Measurements from ENCODE around the gene ST8SIA4. TPM values are rescaled to one million over a fixed set of nuclear protein-coding genes. Genes with fewer than 3 reads are reported as not detected.

Gene ST8SIA4
- total RNA-seq, 1 experiment from 2014 or later, result not detected

- Histone ChIP-seq H3K27ac (ENCODE audit: low read depth, low read length) (no peak overlapping the region), H2AFZ (ENCODE audit: low read depth, low read length, poor library complexity, severe bottlenecking) (no peak overlapping the region), H3K9ac (ENCODE audit: low read length) (no peak overlapping the region), H3K27me3 (ENCODE audit: insufficient read depth, low read length) (no peaks in the 10 kb centered on the region), H3K4me2 (ENCODE audit: low read length) (no peak overlapping the region), H3K4me3 (replicated peaks in 1 of 2; ENCODE audit: low read depth in 1 of 2, low read length in 2 of 2) (no peak overlapping the region), H4K20me1 (ENCODE audit: insufficient read depth) (no peaks in the 10 kb centered on the region), H3K4me1 (ENCODE audit: control insufficient read depth in 1 of 2, insufficient read depth in 2 of 2, low read length in 2 of 2) (no peaks in the 10 kb centered on the region), H3K9me3 (ENCODE audit: control insufficient read depth in 1 of 2, insufficient read depth in 1 of 2, low read depth in 1 of 2, low read length in 2 of 2) (no peaks in the 10 kb centered on the region), H3K36me3 (ENCODE audit: control insufficient read depth in 1 of 2, insufficient read depth in 2 of 2, low read length in 2 of 2) (no peaks in the 10 kb centered on the region), H3K9me2 (ENCODE audit: insufficient read depth) (no peaks in the 10 kb centered on the region), H3K79me2 (ENCODE audit: insufficient read depth, low read length) (no peaks in the 10 kb centered on the region)
- POLR2A ChIA-PET, result no interaction called here
- no peak for DNase-seq (ENCODE audit: low read depth, low spot score)
- TF ChIP-seq, protein P1, sequence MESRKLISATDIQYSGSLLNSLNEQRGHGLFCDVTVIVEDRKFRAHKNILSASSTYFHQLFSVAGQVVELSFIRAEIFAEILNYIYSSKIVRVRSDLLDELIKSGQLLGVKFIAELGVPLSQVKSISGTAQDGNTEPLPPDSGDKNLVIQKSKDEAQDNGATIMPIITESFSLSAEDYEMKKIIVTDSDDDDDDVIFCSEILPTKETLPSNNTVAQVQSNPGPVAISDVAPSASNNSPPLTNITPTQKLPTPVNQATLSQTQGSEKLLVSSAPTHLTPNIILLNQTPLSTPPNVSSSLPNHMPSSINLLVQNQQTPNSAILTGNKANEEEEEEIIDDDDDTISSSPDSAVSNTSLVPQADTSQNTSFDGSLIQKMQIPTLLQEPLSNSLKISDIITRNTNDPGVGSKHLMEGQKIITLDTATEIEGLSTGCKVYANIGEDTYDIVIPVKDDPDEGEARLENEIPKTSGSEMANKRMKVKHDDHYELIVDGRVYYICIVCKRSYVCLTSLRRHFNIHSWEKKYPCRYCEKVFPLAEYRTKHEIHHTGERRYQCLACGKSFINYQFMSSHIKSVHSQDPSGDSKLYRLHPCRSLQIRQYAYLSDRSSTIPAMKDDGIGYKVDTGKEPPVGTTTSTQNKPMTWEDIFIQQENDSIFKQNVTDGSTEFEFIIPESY (IDR thresholded peaks at IDR 0.05; ENCODE audit: extremely low read depth, insufficient replicate concordance, low read length), result no peak
- CTCF ChIA-PET, result no interaction called here
- intact Hi-C loops (cut with micrococcal nuclease), result no loop called here
- ATAC-seq, result no peak
- RAD21 ChIA-PET (ENCODE audit: low non-redundant PET in 1 of 2, low total read pairs in 2 of 2, uncharacterized antibody in 2 of 2, unreplicated experiment in 2 of 2), result no interaction called here
- no TSS peak for BruUV-seq (replicated peaks)
Measured at GRCh38 chr5:100901821-100902341, 1.2 kb downstream of the ST8SIA4 start.

DNA sequence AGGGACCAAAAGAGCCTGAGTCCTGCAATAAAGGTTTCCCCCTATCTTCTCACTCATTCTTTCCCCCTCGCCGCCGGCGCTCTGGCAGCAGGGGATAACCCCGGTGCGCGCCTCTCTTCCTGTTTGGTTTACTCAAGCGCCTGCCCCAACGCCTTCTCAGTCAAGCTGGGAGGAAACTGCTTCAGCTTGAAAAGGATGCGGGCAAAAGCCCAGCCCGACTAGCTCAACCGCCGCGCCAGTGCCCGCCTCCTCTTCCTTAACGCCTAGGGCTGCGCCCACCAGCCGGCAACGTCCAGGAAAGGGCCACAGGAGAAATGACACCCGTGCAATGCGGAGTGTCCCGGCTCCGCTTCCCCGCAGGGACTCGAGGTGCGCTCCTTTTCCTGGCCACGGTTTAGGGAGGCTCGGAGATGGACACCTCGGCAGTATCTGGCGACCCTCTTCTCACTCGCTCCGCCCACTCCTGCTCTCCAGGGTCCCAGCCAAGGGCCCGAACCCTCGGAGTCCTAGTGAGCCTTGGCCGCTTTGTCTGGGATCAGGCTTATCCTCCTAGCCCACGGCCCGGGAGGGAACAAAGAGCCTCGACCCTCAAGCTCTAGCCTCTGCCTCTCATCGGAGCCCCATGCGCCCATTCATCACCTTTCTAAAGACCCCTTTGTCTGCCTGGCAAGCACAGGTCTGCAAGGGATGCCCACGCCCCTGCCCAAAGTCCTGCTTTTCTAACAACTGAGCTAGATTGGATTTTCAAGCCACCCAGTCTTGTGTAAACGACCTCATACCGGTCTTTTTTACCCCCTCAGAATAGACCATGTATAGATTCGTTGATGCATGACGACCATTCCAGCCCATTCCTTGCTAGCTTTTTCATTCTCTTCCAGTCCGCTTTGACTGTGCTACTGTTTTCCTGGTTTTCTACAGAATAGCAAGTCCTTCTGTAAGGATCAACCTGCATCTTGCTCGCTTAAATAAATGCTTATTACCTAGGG, 2.0 kb downstream of the ST8SIA4 start:
- no peak for DNase-seq (ENCODE audit: low read depth, low spot score)
- no peak overlapping the region for H2AFZ ChIP-seq (ENCODE audit: low read depth, low read length, poor library complexity, severe bottlenecking)
- intact Hi-C loops (cut with micrococcal nuclease), result no loop called here
- H3K9ac ChIP-seq (ENCODE audit: low read length), result no peak overlapping the region
- ChIA-PET POLR2A (no interaction called here), RAD21 (ENCODE audit: low non-redundant PET in 1 of 2, low total read pairs in 2 of 2, uncharacterized antibody in 2 of 2, unreplicated experiment in 2 of 2) (no interaction called here), CTCF (no interaction called here)
- H3K4me1 ChIP-seq (ENCODE audit: control insufficient read depth in 1 of 2, insufficient read depth in 2 of 2, low read length in 2 of 2), result no peaks in the 10 kb centered on the region
- H3K27me3 ChIP-seq (ENCODE audit: insufficient read depth, low read length), result no peaks in the 10 kb centered on the region
- H3K9me2 ChIP-seq (ENCODE audit: insufficient read depth), result no peaks in the 10 kb centered on the region
- H3K4me3 ChIP-seq (replicated peaks in 1 of 2; ENCODE audit: low read depth in 1 of 2, low read length in 2 of 2), result no peak overlapping the region
- H3K36me3 ChIP-seq (ENCODE audit: control insufficient read depth in 1 of 2, insufficient read depth in 2 of 2, low read length in 2 of 2), result no peaks in the 10 kb centered on the region
- ATAC-seq, result no peak
- TF ChIP-seq REST (IDR thresholded peaks at IDR 0.05; ENCODE audit: low read depth), result no peak
- no peak for TF ChIP-seq TCF7L2 (IDR thresholded peaks at IDR 0.05; ENCODE audit: borderline replicate concordance, extremely low read depth, insufficient read depth, insufficient read length)
- TF ChIP-seq SIN3A (IDR thresholded peaks at IDR 0.05; ENCODE audit: low read depth), result no peak
- no peak for TF ChIP-seq CEBPB (IDR thresholded peaks at IDR 0.05; ENCODE audit: low read depth)
- TF ChIP-seq, protein P2, sequence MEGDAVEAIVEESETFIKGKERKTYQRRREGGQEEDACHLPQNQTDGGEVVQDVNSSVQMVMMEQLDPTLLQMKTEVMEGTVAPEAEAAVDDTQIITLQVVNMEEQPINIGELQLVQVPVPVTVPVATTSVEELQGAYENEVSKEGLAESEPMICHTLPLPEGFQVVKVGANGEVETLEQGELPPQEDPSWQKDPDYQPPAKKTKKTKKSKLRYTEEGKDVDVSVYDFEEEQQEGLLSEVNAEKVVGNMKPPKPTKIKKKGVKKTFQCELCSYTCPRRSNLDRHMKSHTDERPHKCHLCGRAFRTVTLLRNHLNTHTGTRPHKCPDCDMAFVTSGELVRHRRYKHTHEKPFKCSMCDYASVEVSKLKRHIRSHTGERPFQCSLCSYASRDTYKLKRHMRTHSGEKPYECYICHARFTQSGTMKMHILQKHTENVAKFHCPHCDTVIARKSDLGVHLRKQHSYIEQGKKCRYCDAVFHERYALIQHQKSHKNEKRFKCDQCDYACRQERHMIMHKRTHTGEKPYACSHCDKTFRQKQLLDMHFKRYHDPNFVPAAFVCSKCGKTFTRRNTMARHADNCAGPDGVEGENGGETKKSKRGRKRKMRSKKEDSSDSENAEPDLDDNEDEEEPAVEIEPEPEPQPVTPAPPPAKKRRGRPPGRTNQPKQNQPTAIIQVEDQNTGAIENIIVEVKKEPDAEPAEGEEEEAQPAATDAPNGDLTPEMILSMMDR (IDR thresholded peaks at IDR 0.05 in 2 of 3, conservative IDR thresholded peaks at IDR 0.05 in 1 of 3; ENCODE audit: borderline replicate concordance in 1 of 3, insufficient read depth in 1 of 3, low read depth in 2 of 3, low read length in 2 of 3), result no peak
- no peaks in the 10 kb centered on the region for H4K20me1 ChIP-seq (ENCODE audit: insufficient read depth)
- no TSS peak for BruUV-seq (replicated peaks)
- H3K79me2 ChIP-seq (ENCODE audit: insufficient read depth, low read length), result no peaks in the 10 kb centered on the region
- no peak overlapping the region for H3K4me2 ChIP-seq (ENCODE audit: low read length)
- no peak overlapping the region for H3K27ac ChIP-seq (ENCODE audit: low read depth, low read length)
- no peaks in the 10 kb centered on the region for H3K9me3 ChIP-seq (ENCODE audit: control insufficient read depth in 1 of 2, insufficient read depth in 1 of 2, low read depth in 1 of 2, low read length in 2 of 2)
